ENCODE results near the gene KMO.

KMO gene

DNA sequence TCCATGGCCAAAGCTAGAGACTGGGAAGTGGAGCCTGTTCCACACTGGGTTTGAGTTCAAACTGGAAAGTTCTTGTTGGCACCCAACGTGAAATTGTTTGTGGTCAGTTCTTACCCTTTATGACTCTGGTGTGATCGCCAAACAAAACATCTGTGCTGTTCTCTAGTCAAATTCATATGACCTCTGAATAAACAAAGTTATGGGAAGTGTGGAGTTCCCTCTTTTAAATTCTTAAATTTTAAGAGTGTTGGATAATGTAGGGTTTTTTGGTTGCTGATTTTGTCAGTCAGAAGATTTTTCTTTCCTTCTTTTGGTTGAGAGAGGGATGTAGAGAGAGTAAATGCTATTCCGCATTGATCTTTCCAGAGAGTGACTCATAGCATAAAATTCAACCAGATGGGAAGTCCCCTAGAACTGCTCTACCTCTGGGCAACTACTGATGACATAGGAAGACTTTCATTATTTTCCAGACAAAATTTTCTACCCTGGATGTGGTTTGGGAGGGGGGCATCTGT is 71.6 kb downstream of the KMO start:
- Histone ChIP-seq H3K4me3 (ENCODE audit: low read length) (no peak overlapping the region), H3K9me3 (ENCODE audit: control insufficient read depth, low read depth, low read length) (no peaks in the 10 kb centered on the region), H3K4me1 (ENCODE audit: control insufficient read depth, low read depth, low read length) (no peaks in the 10 kb centered on the region), H3K27ac (ENCODE audit: low read length) (no peak overlapping the region), H3K36me3 (ENCODE audit: control insufficient read depth, low read depth, low read length) (no peaks in the 10 kb centered on the region), H3K27me3 (ENCODE audit: control insufficient read depth, insufficient read depth, low read length) (no peaks in the 10 kb centered on the region), H3K9ac (ENCODE audit: low read length) (no peak overlapping the region)

DNA sequence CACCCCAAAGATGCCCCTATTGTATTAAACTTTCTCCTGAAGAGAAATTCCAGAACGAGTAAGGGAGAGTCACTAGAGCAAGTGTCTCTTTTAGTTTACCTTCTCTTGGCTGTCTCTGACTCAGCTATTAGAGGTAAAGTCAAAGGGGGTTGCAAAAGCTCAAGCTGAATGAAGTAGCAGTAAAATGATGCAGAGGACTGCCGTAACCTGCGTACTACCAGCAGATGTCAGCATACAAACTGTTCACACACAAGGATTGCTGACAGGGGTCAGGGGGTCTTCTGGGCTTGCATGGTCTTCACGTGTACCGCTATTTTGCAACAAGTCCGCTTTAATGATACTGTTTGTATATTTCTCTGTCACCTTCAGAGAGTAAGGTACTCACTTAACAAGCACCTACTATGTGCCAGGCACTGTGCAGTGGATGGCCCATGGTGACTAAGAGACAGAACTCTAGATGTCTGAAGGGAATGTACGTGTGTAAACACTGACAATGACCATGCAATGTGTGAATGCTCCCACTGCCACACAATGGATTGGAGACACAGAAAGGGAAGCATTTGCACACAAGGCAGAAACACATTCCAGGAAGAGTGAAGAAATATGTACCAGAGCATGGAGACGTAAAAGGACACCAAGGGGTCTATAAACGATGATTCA is 73.1 kb downstream of the KMO start:
- Histone ChIP-seq H3K36me3 (ENCODE audit: control insufficient read depth, low read depth, low read length) (no peaks in the 10 kb centered on the region), H3K4me3 (ENCODE audit: low read length) (no peak overlapping the region), H3K27me3 (ENCODE audit: control insufficient read depth, insufficient read depth, low read length) (no peaks in the 10 kb centered on the region), H3K27ac (ENCODE audit: low read length) (no peak overlapping the region), H3K9me3 (ENCODE audit: control insufficient read depth, low read depth, low read length) (no peaks in the 10 kb centered on the region), H3K4me1 (ENCODE audit: control insufficient read depth, low read depth, low read length) (no peaks in the 10 kb centered on the region), H3K9ac (ENCODE audit: low read length) (no peak overlapping the region)

DNA sequence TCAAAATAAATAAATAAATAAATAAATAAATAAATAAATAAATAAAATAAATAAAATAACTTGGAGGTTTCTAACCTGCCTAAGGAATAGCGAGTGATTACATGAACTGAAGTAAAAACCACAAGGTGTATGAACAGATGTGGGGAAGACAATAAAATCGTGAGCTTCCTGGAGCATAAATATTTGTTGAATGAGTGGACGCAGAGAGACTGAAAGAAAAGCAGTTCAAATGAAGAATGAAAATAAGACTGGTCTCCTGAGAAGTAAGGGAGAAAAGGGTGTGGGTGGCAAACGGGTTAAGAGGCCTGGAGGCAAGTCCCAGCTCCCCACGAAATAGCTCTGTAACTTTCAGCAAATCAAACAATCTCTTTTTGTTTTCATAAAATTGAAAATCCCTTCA is 74.4 kb downstream of the KMO start:
- Histone ChIP-seq H3K36me3 (ENCODE audit: control insufficient read depth, low read depth, low read length) (no peaks in the 10 kb centered on the region), H3K9ac (ENCODE audit: low read length) (no peak overlapping the region), H3K9me3 (ENCODE audit: control insufficient read depth, low read depth, low read length) (no peaks in the 10 kb centered on the region), H3K4me3 (ENCODE audit: low read length) (no peak overlapping the region), H3K4me1 (ENCODE audit: control insufficient read depth, low read depth, low read length) (no peaks in the 10 kb centered on the region), H3K27me3 (ENCODE audit: control insufficient read depth, insufficient read depth, low read length) (no peaks in the 10 kb centered on the region), H3K27ac (ENCODE audit: low read length) (no peak overlapping the region)

DNA sequence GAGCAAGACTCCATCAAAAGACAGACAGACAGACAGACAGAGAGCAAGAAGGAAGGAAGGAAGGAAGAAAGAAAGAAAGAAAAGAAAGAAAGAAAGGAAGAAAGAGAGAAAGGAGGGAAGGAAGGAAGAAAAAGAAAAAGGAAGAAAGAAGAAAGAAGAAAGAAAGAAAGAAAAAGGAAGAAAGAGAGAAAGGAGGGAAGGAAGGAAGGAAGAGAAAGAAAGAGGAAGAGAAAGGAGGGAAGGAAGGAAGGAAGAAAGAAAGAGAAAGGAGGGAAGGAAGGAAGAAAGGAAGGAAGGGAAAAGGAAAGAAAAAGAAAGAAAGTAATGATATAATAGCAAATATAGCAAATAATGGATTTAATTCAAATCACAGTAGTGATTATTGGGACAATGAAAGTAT is 75.3 kb downstream of the KMO start:
- H3K36me3 ChIP-seq (ENCODE audit: control insufficient read depth, low read depth, low read length): no peaks in the 10 kb centered on the region
- H3K9me3 ChIP-seq (ENCODE audit: control insufficient read depth, low read depth, low read length): no peaks in the 10 kb centered on the region
- H3K4me3 ChIP-seq (ENCODE audit: low read length): no peak overlapping the region
- no peak overlapping the region for H3K27ac ChIP-seq (ENCODE audit: low read length)
- no peaks in the 10 kb centered on the region for H3K4me1 ChIP-seq (ENCODE audit: control insufficient read depth, low read depth, low read length)
- H3K27me3 ChIP-seq (ENCODE audit: control insufficient read depth, insufficient read depth, low read length): no peaks in the 10 kb centered on the region
- no peak overlapping the region for H3K9ac ChIP-seq (ENCODE audit: low read length)

DNA sequence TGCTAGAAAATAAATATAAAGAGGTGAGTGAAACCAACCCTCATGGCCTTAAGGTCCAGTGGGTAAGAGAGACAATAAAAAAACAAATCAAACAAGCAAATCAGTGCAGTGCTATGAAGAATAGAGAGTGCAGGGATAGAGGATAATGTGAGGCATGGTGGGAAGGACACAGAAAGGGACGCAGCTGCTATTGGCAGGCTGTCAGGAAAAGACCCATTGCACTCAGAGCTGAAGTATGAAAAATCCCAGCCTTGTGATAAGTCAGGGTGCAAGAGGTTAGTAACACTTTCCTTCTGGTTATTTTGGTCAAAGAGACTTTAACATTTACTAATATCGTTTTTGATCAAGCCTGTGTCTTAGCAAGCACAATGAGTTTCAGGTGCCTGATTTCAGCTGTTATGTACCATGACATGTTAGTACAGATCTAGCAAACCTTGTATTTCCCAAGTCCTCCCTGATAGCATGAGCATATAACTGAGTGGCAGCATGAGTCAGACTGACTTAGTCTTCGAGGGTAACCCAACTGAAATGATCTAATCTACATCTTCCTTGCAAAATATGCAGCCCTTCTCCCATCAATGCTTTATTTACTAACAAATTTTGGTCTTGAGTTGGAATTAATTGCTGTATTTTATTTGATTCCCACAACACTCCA is 76.3 kb downstream of the KMO start:
- no peak overlapping the region for H3K4me3 ChIP-seq (ENCODE audit: low read length)
- H3K27me3 ChIP-seq (ENCODE audit: control insufficient read depth, insufficient read depth, low read length): no peaks in the 10 kb centered on the region
- H3K4me1 ChIP-seq (ENCODE audit: control insufficient read depth, low read depth, low read length): no peaks in the 10 kb centered on the region
- H3K27ac ChIP-seq (ENCODE audit: low read length): no peak overlapping the region
- H3K9ac ChIP-seq (ENCODE audit: low read length): no peak overlapping the region
- no peaks in the 10 kb centered on the region for H3K36me3 ChIP-seq (ENCODE audit: control insufficient read depth, low read depth, low read length)
- H3K9me3 ChIP-seq (ENCODE audit: control insufficient read depth, low read depth, low read length): no peaks in the 10 kb centered on the region

DNA sequence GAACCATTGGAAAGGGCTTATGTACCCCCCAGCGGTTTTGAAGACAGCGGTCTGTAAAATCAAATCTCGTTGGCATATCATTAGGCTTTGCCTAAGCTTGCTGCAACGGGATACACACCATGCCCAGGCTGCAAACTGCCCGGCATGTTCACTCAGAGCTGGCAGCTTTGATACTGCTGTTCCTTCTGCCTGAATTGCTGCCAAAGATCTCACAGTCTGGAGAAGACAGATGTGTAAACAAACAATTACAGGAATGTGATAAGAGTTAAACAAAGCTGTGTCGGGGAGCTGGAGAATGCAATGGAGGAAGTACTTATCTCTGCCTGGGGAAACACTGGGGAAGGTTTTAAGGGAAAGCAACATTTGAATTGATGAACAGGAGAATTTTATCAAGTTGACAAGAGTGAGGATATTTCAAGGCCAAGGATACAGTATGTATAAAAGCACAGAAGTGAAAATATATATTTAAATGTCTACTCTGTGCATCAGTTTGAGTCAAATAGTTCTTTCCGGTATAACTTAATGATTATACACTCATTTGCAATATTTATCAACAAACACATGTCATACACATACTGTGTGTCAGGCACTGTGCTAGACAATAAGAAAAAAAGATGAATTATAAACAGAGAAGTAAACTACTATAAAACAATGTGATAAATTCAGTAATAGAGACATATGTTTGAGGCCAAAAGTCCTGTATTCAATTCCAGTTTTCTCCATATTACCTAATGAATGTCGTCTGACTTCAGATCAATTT is 78.1 kb downstream of the KMO start:
- no peaks in the 10 kb centered on the region for H3K9me3 ChIP-seq (ENCODE audit: control insufficient read depth, low read depth, low read length)
- no peak overlapping the region for H3K4me3 ChIP-seq (ENCODE audit: low read length)
- no peaks in the 10 kb centered on the region for H3K27me3 ChIP-seq (ENCODE audit: control insufficient read depth, insufficient read depth, low read length)
- no peaks in the 10 kb centered on the region for H3K36me3 ChIP-seq (ENCODE audit: control insufficient read depth, low read depth, low read length)
- H3K27ac ChIP-seq (ENCODE audit: low read length): no peak overlapping the region
- H3K4me1 ChIP-seq (ENCODE audit: control insufficient read depth, low read depth, low read length): no peaks in the 10 kb centered on the region
- H3K9ac ChIP-seq (ENCODE audit: low read length): no peak overlapping the region

DNA sequence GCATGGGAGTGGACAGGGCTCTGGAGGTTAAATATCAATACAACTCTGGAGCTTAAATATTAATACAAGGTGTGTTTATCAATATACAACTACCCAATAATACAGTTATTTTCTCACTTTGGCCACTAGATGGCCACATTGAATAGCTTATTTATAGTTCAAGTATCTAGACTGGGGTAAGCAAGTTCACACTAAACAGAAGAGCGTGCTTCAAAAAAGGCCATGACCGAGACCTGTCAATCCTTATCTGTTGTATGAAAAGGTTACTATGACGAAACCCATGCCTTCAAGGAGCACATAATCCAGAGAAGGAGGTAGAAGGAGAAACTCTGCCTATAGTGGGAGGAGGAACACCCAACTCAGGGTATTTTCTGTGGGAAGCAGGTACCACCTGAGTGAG is 78.9 kb downstream of the KMO start:
- Histone ChIP-seq H3K4me3 (ENCODE audit: low read length) (no peak overlapping the region), H3K9ac (ENCODE audit: low read length) (no peak overlapping the region), H3K36me3 (ENCODE audit: control insufficient read depth, low read depth, low read length) (no peaks in the 10 kb centered on the region), H3K4me1 (ENCODE audit: control insufficient read depth, low read depth, low read length) (no peaks in the 10 kb centered on the region), H3K27me3 (ENCODE audit: control insufficient read depth, insufficient read depth, low read length) (no peaks in the 10 kb centered on the region), H3K9me3 (ENCODE audit: control insufficient read depth, low read depth, low read length) (no peaks in the 10 kb centered on the region), H3K27ac (ENCODE audit: low read length) (no peak overlapping the region)

DNA sequence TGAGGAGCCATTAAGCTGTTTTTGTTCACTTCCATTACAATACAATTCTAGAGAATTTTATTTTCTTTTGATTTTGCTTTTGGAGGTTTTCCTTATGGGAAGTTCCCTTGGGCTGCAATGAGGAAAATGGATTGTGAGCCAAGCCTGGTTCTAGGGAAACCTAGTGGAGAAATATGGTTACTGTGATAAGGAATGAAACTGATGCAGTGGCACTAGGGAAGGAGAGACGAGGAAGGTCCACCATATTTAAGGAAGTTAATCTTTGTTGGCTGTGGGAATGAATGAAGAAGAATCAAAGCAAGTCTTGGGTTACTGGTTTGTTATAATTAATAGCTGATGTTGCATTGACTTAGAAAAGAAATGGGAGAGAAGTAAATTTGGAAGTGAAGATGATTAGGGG is 79.6 kb downstream of the KMO start:
- Histone ChIP-seq H3K4me1 (ENCODE audit: control insufficient read depth, low read depth, low read length) (no peaks in the 10 kb centered on the region), H3K9ac (ENCODE audit: low read length) (no peak overlapping the region), H3K27ac (ENCODE audit: low read length) (no peak overlapping the region), H3K27me3 (ENCODE audit: control insufficient read depth, insufficient read depth, low read length) (no peaks in the 10 kb centered on the region), H3K36me3 (ENCODE audit: control insufficient read depth, low read depth, low read length) (no peaks in the 10 kb centered on the region), H3K4me3 (ENCODE audit: low read length) (no peak overlapping the region), H3K9me3 (ENCODE audit: control insufficient read depth, low read depth, low read length) (no peaks in the 10 kb centered on the region)

DNA sequence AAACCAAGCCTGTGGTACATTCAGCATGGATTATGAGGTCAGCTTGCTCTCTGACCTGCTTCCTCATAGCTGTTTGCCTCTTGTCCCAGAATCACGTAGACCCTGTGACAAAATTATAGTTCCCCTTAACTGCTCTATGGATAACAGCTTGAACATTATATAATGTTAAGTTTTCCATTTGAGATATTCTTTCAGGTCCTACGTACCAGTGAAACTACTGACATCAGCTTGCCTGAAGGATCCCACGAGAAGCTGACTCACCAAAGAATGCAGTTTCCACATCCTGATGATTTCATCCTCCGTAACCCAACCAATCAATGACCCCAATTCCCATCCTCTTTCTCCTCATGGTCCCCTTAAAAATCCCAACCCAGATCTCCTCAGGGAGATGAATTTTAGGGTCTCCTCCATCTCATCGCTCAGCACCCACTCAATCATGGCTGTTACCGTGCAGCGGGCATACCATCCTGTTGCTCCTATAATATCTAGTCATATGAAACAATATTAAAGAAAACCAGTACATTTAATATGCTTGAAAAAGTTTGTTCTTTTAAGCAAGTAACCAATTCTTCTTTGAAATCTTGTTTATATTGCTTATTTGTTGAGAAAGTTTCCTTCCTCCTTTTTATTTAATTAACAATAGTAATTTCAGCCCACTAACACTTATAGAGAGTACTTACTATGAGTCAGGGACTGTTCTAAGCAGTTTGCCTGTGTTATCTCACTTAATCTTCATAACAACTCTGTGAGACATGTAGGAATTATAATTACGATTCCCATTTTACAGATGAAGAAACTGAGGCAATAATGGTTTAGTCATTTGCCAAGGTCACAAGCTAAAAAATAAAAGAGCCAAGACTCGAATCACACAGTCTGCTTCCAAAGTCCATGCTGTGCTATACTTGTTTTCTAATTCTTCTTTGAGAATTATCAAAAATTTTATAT is 80.6 kb downstream of the KMO start:
- Histone ChIP-seq H3K4me3 (ENCODE audit: low read length) (no peak overlapping the region), H3K9ac (ENCODE audit: low read length) (no peak overlapping the region), H3K4me1 (ENCODE audit: control insufficient read depth, low read depth, low read length) (no peaks in the 10 kb centered on the region), H3K27ac (ENCODE audit: low read length) (no peak overlapping the region), H3K36me3 (ENCODE audit: control insufficient read depth, low read depth, low read length) (no peaks in the 10 kb centered on the region), H3K9me3 (ENCODE audit: control insufficient read depth, low read depth, low read length) (no peaks in the 10 kb centered on the region), H3K27me3 (ENCODE audit: control insufficient read depth, insufficient read depth, low read length) (no peaks in the 10 kb centered on the region)

DNA sequence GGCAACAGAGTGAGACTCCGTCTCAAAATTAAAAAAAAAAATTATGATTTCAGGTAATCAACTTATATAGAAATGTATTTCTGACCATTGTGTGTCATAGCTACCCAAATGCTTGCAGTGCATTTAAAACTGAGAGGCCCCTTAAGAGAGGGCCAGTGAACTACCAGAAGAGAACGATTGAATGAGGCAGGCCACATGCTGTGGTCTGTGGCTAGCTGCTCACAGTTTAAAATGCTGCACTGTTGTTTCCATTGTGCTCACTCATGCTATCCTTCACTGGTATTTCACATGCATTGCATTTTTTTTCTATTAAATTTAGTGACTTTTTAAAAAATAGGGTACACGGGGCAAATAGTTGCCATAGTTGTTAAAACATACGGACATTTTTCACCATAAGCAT is 82.0 kb downstream of the KMO start:
- Histone ChIP-seq H3K36me3 (ENCODE audit: control insufficient read depth, low read depth, low read length) (no peaks in the 10 kb centered on the region), H3K9me3 (ENCODE audit: control insufficient read depth, low read depth, low read length) (no peaks in the 10 kb centered on the region), H3K4me3 (ENCODE audit: low read length) (no peak overlapping the region), H3K9ac (ENCODE audit: low read length) (no peak overlapping the region), H3K27me3 (ENCODE audit: control insufficient read depth, insufficient read depth, low read length) (no peaks in the 10 kb centered on the region), H3K4me1 (ENCODE audit: control insufficient read depth, low read depth, low read length) (no peaks in the 10 kb centered on the region), H3K27ac (ENCODE audit: low read length) (no peak overlapping the region)

DNA sequence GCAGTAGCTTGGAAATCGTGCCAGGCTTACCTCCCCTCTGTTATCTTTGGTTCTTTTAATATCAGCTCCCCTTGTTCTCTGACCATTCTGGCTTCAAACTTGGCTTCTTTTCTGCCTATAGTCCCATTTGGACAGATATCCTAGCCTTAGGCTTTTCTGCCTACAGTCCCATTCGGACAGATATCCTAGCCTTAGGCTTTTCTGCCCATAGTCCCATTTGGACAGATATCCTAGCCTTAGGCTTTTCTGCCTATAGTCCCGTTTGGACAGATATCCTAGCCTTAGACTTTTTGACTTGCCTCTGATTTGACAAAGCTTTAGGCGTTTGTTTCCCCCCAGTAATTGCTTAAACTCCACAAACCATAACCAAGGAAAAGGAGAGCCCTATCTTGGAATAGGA is 82.4 kb downstream of the KMO start:
- H3K9ac ChIP-seq (ENCODE audit: low read length): no peak overlapping the region
- no peak overlapping the region for H3K4me3 ChIP-seq (ENCODE audit: low read length)
- no peak overlapping the region for H3K27ac ChIP-seq (ENCODE audit: low read length)
- H3K36me3 ChIP-seq (ENCODE audit: control insufficient read depth, low read depth, low read length): no peaks in the 10 kb centered on the region
- no peaks in the 10 kb centered on the region for H3K9me3 ChIP-seq (ENCODE audit: control insufficient read depth, low read depth, low read length)
- no peaks in the 10 kb centered on the region for H3K27me3 ChIP-seq (ENCODE audit: control insufficient read depth, insufficient read depth, low read length)
- H3K4me1 ChIP-seq (ENCODE audit: control insufficient read depth, low read depth, low read length): no peaks in the 10 kb centered on the region
